HEK293 (cell line): ENCODE measurements around the gene MCF2L.

Source experiments
- CTCF ChIP-seq: fragments of 450-650 bp; formaldehyde crosslinking; IDR thresholded peaks from 2 replicates; pipeline ENCODE4 v1.5.1; 2016; ENCODE audit warnings: missing biosample characterization, missing genetic modification characterization
- HOXA7 ChIP-seq: sonication (generic); formaldehyde crosslinking; IDR thresholded peaks from 2 replicates; pipeline ENCODE4 v1.8.1; 2022; ENCODE audit warnings: missing genetic modification reagents, borderline replicate concordance
- KLF10 ChIP-seq: fragments of 450-650 bp; IDR thresholded peaks from 2 replicates; pipeline ENCODE4 v1.5.1; 2018; ENCODE audit warnings: missing biosample characterization, mild to moderate bottlenecking, missing genetic modification characterization
- REST ChIP-seq: fragments of 450-650 bp; formaldehyde crosslinking; IDR thresholded peaks from 2 replicates; pipeline ENCODE4 v1.5.1; 2016; ENCODE audit warnings: missing biosample characterization, missing genetic modification characterization
- SCRT2 ChIP-seq: fragments of 450-650 bp; formaldehyde crosslinking; IDR thresholded peaks from 2 replicates; pipeline ENCODE4 v1.5.1; 2016; ENCODE audit warnings: missing biosample characterization, missing genetic modification characterization
- SETDB1 ChIP-seq: IDR thresholded peaks from one replicate; pipeline ENCODE4 v1.6.1; 2017; ENCODE audit warnings: mild to moderate bottlenecking, low read length, moderate library complexity, mixed read lengths; ENCODE audit not compliant: insufficient read length
- ZBTB1 ChIP-seq: fragments of 450-650 bp; formaldehyde crosslinking; IDR thresholded peaks from 2 replicates; pipeline ENCODE4 v1.5.1; 2016; ENCODE audit warnings: missing biosample characterization, missing genetic modification characterization
- ZNF138 ChIP-seq: fragments of 450-650 bp; formaldehyde crosslinking; IDR thresholded peaks from 2 replicates; pipeline ENCODE4 v1.5.1; 2016; ENCODE audit warnings: missing biosample characterization, missing genetic modification characterization, borderline replicate concordance
- ZNF354C ChIP-seq: fragments of 450-650 bp; formaldehyde crosslinking; IDR thresholded peaks from 2 replicates; pipeline ENCODE4 v1.5.1; 2016; ENCODE audit warnings: missing biosample characterization, missing genetic modification characterization, low read depth, borderline replicate concordance
- ZNF398 ChIP-seq: fragments of 450-650 bp; formaldehyde crosslinking; IDR thresholded peaks from 2 replicates; pipeline ENCODE4 v1.5.1; 2017; ENCODE audit warnings: missing biosample characterization, missing genetic modification characterization
- ZNF776 ChIP-seq: fragments of 450-650 bp; formaldehyde crosslinking; IDR thresholded peaks from 2 replicates; pipeline ENCODE4 v1.5.0; 2017; ENCODE audit warnings: missing biosample characterization, missing genetic modification characterization, borderline replicate concordance
- TF ChIP-seq, protein P1 (sequence below): IDR thresholded peaks from 2 replicates; pipeline ENCODE4 v1.6.1; 2011; ENCODE audit warnings: mild to moderate bottlenecking, low read depth, low read length, borderline replicate concordance

GRCh38 chr13:113036401-113036800 lies 67.4 kb downstream of the MCF2L start:
- TF ChIP-seq, protein P1, sequence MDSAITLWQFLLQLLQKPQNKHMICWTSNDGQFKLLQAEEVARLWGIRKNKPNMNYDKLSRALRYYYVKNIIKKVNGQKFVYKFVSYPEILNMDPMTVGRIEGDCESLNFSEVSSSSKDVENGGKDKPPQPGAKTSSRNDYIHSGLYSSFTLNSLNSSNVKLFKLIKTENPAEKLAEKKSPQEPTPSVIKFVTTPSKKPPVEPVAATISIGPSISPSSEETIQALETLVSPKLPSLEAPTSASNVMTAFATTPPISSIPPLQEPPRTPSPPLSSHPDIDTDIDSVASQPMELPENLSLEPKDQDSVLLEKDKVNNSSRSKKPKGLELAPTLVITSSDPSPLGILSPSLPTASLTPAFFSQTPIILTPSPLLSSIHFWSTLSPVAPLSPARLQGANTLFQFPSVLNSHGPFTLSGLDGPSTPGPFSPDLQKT = no peak
- TF ChIP-seq SCRT2 (tag by site-specific recombination) = no peak
- no peak for TF ChIP-seq SETDB1
- TF ChIP-seq ZNF776 (tag by site-specific recombination) = no peak
- TF ChIP-seq CTCF (tag by site-specific recombination) = no peak
- TF ChIP-seq ZNF354C = no peak
- TF ChIP-seq ZNF138 (tag by site-specific recombination) = no peak
- TF ChIP-seq ZBTB1 = no peak
- no peak for TF ChIP-seq HOXA7 (CRISPR knock-in tag)
- no peak for TF ChIP-seq KLF10 (tag by site-specific recombination)
- no peak for TF ChIP-seq ZNF398 (tag by site-specific recombination)
- no peak for TF ChIP-seq REST (tag by site-specific recombination)
